ENCODE measurements around the gene TMEM26. TPM values are rescaled to one million over a fixed set of nuclear protein-coding genes. Genes with fewer than 3 reads are reported as not detected.

TMEM26 gene
- total and polyA plus RNA-seq, 2 donors from 2014 or later: 1.2 to 1.6 TPM

DNA sequence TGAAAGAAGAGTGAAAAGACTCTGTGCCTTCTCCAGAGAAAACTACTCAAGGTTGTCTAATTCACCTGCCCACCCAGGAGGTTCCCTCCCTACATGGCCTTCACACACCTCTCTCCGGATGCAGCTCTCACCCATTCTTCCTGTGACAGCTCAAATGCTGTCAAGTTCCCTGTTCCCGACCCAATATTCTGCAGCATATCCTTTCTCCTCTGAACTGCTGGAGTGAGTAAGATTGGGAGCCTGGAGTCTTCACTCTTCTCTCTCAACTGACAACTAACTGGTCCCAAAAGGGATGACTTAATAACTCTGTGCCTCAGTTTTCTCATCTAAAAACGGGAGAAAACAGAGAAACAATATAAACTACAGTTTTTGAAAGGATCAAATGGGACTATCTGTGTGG, 5.1 kb downstream of the TMEM26 start:
- DNase-seq (no peak), FAIRE-seq (no peak)
- H3K4me1 ChIP-seq (ENCODE audit: control insufficient read depth in 2 of 3, insufficient read depth in 2 of 3, low read depth in 1 of 3, low read length in 3 of 3): peaks cover 0 to 6% (median 0%) of the 10 kb centered on the region in 3 donors
- intact Hi-C loops (cut with DNase I): no loop called here
- no peaks in the 10 kb centered on the region for H3K36me3 ChIP-seq (ENCODE audit: control insufficient read depth in 2 of 3, insufficient read depth in 3 of 3, low read length in 3 of 3)
- no peak overlapping the region for H3K27ac ChIP-seq (ENCODE audit: low read depth in 2 of 2, low read length in 2 of 2)
- H3K9me3 ChIP-seq (ENCODE audit: control insufficient read depth in 2 of 3, insufficient read depth in 1 of 3, low read length in 3 of 3): no peaks in the 10 kb centered on the region
- no peak overlapping the region for H3K9ac ChIP-seq (ENCODE audit: low read length in 3 of 3)
- H3K27me3 ChIP-seq (ENCODE audit: control insufficient read depth, insufficient read depth, low read length): no peaks in the 10 kb centered on the region
- TF ChIP-seq, protein P1, sequence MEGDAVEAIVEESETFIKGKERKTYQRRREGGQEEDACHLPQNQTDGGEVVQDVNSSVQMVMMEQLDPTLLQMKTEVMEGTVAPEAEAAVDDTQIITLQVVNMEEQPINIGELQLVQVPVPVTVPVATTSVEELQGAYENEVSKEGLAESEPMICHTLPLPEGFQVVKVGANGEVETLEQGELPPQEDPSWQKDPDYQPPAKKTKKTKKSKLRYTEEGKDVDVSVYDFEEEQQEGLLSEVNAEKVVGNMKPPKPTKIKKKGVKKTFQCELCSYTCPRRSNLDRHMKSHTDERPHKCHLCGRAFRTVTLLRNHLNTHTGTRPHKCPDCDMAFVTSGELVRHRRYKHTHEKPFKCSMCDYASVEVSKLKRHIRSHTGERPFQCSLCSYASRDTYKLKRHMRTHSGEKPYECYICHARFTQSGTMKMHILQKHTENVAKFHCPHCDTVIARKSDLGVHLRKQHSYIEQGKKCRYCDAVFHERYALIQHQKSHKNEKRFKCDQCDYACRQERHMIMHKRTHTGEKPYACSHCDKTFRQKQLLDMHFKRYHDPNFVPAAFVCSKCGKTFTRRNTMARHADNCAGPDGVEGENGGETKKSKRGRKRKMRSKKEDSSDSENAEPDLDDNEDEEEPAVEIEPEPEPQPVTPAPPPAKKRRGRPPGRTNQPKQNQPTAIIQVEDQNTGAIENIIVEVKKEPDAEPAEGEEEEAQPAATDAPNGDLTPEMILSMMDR (IDR thresholded peaks at IDR 0.05; ENCODE audit: borderline replicate concordance, extremely low read depth, insufficient read depth): no peak
- H3K4me3 ChIP-seq (ENCODE audit: low read length in 3 of 3): no peak overlapping the region

DNA sequence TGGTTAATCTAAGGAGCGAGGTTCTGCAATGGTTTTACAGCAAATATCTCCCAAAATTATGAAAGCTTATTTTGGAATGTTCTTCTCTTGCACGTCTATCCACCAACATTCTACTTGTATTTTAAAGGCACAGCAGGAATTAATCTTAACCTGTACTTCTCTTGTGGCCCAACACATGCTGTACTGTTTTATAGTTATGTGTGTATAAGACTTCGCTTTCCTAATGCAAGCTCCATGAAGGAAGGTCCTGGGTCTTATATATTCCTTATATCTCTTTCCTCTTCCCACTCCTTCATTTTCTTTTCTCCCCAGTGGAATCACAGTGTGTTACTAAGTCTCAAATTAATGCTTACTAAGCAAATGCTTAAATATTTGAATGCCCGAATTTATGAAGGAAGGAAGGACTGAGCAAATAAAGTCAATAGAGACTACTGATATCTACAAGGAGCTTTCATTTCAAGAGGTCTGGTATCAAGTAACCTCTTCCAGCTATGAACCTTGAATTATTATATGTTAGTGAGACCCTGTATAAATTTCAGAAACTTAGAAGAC, 14.0 kb downstream of the TMEM26 start:
- H3K27ac ChIP-seq (ENCODE audit: low read depth in 2 of 2, low read length in 2 of 2): peak overlapping the region in 1 of 2 donors; percentile 23
- DNase-seq: no peak
- FAIRE-seq: no peak
- TF ChIP-seq, protein P1 (IDR thresholded peaks at IDR 0.05; ENCODE audit: borderline replicate concordance, extremely low read depth, insufficient read depth): no peak
- H3K27me3 ChIP-seq (ENCODE audit: control insufficient read depth, insufficient read depth, low read length): no peaks in the 10 kb centered on the region
- peaks cover 0 to 2% (median 2%) of the 10 kb centered on the region in 3 donors for H3K4me1 ChIP-seq (ENCODE audit: control insufficient read depth in 2 of 3, insufficient read depth in 2 of 3, low read depth in 1 of 3, low read length in 3 of 3)
- H3K9ac ChIP-seq (ENCODE audit: low read length in 3 of 3): no peak overlapping the region
- intact Hi-C loops (cut with DNase I): no loop called here
- H3K4me3 ChIP-seq (ENCODE audit: low read length in 3 of 3): no peak overlapping the region
- no peaks in the 10 kb centered on the region for H3K36me3 ChIP-seq (ENCODE audit: control insufficient read depth in 2 of 3, insufficient read depth in 3 of 3, low read length in 3 of 3)
- no peaks in the 10 kb centered on the region for H3K9me3 ChIP-seq (ENCODE audit: control insufficient read depth in 2 of 3, insufficient read depth in 1 of 3, low read length in 3 of 3)

DNA sequence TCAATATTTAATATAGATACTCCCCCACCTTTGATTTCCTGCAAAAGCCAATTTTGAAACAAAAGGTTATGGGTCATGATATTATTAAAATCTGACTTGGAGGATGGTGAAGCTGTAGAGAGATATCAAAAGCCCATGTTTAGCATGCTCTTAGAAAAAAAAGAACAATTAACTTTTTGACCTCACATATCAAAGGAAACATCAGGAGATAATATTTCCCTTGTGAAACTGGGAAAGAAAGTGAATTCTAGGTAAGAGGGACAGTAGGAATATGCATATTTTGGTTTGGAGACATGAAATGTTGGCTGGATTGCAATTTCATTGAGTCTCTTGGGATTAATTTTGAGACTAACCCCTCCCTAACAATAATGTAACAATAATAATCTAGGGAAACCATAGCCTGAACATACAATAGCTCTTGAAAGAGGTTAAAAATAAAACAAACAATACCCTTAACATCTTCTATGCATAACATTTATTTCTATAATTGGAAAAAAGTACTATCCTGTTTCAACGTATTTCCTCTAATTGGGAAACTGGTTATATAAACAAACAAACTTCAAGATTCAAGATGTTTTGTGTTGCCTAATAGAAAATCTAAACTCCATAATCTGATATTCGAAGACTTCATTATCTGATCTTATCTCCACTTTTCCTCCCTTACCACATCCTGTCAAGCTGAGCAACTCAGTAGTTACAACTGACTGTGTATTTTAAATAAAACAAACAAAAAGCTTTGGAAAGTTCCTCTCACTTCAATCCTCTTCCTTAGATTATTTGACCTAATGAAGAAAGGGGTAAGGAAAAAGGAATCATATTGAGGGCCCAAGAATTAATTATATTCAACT, 14.8 kb downstream of the TMEM26 start:
- Histone ChIP-seq H3K9ac (ENCODE audit: low read length in 3 of 3) (no peak overlapping the region), H3K27me3 (ENCODE audit: control insufficient read depth, insufficient read depth, low read length) (no peaks in the 10 kb centered on the region), H3K4me1 (ENCODE audit: control insufficient read depth in 2 of 3, insufficient read depth in 2 of 3, low read depth in 1 of 3, low read length in 3 of 3) (peaks cover 0 to 2% (median 2%) of the 10 kb centered on the region in 3 donors), H3K9me3 (ENCODE audit: control insufficient read depth in 2 of 3, insufficient read depth in 1 of 3, low read length in 3 of 3) (no peaks in the 10 kb centered on the region), H3K36me3 (ENCODE audit: control insufficient read depth in 2 of 3, insufficient read depth in 3 of 3, low read length in 3 of 3) (no peaks in the 10 kb centered on the region), H3K27ac (ENCODE audit: low read depth in 2 of 2, low read length in 2 of 2) (peak overlapping the region in 1 of 2 donors; percentile 23), H3K4me3 (ENCODE audit: low read length in 3 of 3) (no peak overlapping the region)
- FAIRE-seq: peak; percentile 86
- DNase-seq: peak in 1 of 5 donors; percentile 7
- TF ChIP-seq, protein P1 (IDR thresholded peaks at IDR 0.05; ENCODE audit: borderline replicate concordance, extremely low read depth, insufficient read depth): no peak
- intact Hi-C loops (cut with DNase I): no loop called here
